Activated CD8-positive, alpha-beta memory T cell treated with anti-CD3 and anti-CD28 coated beads, Interleukin-2, amount 50 U/mL, for 1 hour (primary cell): ENCODE results near the gene NR2F1-AS1.
"Not testable (repeated sequence)": the region's sequence is repeated elsewhere in the genome, so short reads cannot be mapped to it uniquely, and the experiment has no call there.

Source experiments
- DNase-seq: peaks from one replicate; pipeline ENCODE4 v3.0.0-alpha.2; 2020; ENCODE audit errors: extremely low read depth

The NR2F1-AS1 gene

DNA sequence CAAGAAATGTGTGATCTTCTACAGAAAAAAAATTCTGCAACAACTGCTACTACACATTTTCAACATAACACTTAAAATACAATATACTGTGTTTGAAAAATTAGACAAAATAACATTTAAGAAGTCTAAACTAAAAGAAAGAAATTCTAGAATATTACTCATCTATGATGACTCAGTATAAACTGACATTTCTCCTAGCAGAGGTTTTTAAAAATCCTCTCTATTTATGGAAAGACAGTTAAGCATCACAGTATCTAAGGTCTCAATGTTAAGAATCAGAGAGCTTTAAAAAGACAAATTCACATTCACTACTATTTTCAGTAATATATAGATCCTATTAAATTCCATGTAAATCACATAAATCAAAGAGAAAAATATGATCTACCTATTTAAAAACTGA is 61.3 kb downstream of the NR2F1-AS1 start:
- no peak for DNase-seq

DNA sequence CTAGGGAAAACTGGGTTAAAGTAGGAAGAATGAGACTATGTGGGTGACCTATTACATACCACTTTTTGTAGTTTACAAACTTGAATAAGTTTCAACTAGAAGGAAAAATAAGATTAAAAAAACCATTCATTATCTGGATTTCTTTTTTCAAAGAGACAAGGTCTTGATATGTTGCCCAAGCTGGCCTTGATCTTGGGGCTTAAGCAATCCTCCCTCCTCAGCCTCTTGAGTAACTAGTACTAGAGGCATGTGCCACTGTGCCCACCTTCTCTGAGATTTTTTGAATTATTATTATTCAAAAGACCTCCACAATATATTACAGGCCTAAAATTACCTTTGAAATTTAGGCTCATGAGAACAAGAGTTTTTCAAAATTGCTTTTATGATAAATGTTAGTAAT is 63.2 kb downstream of the NR2F1-AS1 start:
- no peak for DNase-seq

DNA sequence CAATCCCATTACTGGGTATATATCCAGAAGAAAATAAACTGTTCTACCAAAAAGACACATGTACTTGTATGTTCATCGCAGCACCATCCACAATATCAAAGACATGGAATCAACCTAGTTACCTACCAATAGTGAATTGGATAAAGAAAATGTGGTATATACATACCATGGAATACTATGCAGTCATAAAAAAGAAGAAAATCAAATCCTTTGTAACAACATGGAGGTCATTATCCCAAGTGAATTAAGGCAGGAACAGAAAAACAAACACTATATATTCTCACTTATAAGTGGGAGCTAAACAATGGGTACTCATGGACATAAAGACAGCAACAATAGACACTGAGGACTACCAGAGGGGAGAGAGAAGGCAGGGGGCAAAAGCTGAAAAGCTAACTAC is 67.7 kb downstream of the NR2F1-AS1 start:
- DNase-seq, result no peak

DNA sequence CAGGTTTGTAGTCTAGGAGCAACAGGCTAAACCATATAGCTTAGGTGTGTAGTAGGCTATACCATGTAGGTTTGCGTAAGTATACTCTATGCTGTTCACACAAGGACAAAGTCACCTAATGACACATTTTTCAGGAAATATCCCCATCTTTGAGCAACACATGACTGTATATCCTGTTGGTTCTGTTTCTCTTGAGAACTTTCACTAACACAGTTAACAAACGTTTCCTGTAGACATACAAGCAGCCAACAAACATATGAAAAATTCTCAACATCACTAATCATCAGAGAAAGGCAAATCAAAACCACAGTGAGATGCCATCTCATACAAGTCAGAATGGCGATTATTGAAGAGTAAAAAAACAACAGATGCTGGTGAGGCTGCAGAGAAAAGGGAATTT is 68.2 kb downstream of the NR2F1-AS1 start:
- no peak for DNase-seq

DNA sequence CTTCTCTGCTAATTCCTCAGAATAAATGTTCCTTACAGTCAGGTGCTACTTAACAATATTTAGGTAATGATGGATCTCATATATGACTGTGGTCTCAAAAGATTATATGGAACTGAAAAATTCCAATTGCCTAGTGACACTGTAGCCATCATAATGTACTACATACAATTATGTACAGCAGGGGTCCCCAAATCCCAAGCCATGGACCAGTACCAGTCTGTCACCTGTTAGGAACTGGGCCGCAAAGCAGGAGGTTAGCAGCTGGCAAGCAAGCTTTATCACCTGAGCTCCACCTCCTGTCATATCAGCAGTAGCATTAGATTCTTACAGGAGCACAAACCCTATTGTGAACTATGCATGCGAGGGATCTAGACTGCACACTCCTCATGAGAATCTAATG is 69.6 kb downstream of the NR2F1-AS1 start:
- no peak for DNase-seq

DNA sequence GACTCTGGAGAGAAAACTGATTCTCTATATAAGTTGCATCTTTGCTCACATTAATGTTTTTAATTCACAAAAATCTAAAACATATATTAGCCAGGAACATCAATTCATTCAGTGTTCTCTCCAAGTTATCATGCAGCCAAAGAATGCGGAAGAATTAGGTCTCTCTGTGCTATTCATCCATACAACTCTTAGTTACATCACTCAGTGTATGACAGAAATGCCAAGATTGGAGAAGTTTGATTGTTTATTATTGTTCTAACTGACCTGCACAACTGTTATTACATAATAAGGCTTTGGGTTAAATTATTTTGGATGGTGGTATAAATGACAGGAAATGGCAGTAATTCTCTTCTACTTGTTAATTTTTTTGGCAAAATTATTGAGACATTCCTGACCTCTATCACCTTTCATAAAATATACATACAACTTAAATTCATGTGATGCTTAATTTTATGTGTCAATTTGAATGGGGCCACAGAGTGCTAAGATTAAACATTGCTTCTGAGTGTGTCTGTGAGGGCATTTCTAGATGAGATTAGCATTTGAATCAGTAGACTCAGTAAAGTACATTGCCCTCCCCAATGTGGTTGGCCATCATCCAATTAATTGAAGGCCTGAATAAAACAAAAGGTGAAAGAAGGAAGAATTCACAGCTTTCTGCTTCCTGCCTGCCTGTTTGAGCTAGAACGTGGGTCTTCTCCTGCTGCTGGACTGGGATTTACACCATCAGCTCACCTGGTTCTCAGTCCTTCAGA is 70.2 kb downstream of the NR2F1-AS1 start:
- no peak for DNase-seq

DNA sequence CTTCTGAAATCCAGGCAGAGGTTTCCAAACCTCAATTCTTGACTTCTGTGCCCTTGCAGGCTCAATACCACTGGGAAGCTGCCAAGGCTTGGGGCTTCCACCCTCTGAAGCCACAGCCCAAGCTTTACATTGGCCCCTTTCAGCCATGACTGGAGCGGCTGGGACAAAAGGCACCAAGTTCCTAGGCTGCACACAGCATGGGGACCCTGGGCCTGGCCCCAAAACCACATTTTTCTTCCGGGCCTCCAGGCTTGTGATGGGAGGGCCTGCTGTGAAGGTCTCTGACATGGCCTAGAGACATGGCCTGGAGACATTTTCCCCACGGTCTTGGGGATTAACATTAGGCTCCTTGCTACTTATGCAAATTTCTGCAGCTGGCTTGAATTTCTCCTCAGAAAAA is 75.5 kb downstream of the NR2F1-AS1 start:
- DNase-seq, result not testable (repeated sequence)

DNA sequence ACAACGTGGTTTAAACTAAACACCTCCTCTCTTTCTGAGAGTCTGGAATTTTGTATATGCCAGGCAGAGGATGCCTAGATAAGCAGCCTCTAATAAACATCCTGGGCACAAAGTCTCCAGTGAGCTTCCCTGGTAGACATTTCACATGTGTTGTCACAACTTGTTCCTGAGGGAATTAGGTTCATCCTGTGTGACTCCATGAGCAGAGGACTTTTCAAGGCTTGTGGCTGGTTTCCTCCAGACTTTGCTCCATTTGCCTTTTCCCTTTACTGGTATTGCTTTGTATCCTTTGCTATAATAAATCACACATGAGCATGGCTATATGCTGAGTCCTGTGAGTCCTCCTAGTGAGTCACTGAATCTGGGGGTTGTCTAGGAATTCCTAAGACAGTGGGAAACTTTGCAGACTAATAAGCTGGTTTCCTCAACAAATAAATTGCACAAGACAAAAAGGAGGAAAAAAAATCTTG is 77.4 kb downstream of the NR2F1-AS1 start:
- no peak for DNase-seq

DNA sequence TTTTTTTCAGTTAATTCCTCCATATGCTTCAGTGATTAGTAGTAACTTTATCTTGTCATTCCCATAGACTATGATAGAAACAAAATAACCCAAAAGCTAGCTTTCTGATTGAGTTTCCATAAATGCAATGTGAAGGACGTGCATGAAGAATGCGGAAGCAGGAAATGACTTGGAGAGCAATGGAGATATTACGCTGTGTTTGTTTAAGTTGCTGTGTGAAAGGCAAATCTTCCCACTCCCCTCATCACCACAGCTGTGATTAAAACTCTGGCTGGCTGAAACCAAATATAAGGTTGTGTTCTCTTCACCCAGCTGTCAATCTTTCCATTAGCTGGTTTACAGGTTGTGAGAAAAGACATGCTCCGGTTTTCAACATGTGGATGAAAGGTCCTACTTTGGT is 83.9 kb downstream of the NR2F1-AS1 start:
- no peak for DNase-seq

DNA sequence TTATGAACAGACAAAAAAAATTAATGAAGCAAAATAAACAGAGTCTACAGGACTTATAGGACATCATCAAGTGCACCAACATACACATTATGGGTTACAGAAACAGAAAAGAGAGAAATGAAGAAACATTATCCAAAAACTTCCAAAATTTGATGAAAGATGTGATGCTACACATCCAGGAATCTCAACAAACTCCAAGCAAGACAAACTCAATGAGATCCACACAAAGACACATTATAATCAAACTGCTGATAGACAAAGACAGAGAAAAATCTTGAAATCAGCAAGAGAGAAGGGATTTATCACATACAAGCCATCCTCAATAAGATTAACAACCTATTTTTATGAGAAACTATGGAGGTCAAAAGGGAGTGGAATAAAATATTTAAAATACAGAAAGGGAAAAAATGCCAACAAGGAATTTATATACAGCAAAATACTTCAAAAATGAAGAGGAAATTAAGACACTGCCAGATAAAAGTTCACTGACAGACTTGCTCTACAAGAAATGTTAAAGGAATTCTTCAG is 101.0 kb downstream of the NR2F1-AS1 start:
- DNase-seq, result no peak

DNA sequence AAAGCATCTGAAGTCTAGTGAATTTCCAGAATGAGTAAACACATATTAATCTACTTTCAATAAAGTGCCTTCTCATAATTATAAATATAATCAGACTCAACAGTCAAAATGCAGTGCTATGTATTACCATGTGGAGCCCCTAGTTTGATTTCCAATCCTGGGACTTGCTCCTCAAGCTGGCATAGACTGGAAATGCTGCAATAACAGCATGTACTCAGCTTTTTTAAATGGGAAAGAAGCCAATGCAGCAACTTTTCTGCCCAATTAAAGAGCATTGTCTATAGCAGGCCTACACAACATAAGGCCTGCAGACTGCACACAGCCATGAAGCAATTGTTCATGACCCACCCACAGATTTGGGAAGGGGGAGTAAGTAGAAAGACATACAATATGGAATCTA is 103.2 kb downstream of the NR2F1-AS1 start:
- no peak for DNase-seq

DNA sequence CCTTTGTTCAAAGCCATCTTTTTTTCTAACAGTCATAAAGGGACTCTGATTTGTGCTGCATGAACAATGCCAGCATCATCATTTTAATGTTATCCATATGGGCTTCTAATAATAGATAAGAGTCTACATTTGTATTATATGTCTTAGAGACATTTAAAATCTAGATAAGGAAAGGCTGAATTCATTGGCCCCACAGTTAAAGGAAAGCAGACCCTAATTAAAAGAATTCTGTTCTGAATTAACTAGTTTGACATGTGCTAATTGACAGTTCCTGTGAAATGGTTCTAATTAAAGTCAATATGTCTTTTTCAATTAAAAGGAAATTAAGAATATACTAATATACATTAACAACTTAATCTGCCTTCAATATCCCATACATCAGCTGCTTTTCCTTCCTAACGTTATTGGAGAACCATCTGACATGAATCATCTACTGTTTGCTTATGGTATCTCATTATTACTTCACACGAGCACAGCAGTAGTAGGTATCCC is 104.7 kb downstream of the NR2F1-AS1 start:
- no peak for DNase-seq

DNA sequence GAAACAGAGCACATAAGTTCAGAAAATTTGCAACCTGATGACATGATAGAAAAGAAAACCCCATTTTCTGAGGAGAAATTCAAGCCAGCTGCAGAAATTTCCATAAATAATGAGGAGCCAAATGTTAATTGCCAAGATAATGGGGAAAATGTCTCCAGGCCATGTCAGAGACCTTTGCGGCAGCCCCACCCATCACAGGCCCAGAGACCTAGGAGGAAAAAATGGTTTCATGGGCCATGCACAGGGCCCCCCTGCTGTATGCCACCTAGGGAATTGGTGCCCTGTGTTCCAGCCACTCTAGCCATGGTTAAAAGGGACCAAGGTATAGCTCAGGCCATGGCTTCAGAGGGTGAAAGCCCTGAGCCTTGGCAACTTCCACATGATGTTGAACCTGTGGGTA is 118.1 kb downstream of the NR2F1-AS1 start:
- DNase-seq, result no peak

DNA sequence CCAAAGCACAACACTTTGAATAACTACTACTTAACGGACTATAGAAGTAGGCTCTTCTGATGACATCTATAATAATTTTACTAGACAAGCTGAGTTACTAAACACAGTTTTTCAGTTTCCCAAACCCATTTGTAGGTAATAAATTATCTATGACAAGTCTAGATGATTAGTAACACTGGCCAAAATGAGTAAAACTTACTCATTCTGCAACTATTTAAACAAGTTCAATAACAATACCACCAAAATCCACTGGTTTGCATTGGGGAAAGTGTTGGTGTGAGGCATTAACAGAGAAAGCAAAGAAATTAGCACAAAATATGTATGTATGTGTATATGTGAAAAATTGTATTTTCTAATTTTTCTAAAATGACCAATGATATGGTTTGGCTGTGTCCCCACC is 119.3 kb downstream of the NR2F1-AS1 start:
- no peak for DNase-seq

DNA sequence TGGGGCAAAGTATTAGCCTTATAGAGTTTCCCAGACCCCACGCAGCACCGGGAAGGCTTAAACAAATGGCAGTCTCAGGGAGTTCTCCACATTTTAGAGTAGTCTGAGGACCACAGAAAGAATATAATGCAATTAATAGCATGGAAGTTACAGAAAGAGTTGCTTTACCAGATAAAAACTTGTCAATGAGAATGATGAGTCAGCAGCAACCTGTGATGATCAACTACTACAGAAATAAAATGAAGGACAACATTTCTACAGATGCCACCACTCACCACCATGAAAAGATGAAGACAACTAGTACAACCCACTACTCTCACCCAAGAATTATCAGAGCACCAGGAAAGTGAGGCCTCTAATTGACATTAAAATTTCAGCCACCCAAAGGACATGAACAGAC is 120.7 kb downstream of the NR2F1-AS1 start:
- DNase-seq, result no peak

DNA sequence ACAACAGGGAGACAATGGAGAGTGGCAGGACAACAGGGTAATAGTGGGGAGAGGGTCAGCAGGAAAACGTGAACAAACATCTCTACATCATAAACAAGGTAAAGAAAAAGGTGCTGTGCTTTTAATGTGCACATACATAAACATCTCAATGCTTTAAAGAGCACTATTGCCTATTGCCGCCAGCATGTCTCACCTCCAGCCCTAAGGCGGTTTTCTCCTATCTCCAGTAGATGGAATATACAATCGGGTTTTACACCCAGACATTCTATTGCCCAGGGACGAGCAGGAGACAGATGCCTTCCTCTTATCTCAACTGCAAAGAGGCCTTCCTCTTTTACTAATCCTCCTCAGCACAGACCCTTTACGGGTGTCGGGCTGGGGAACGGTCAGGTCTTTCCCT is 124.2 kb downstream of the NR2F1-AS1 start:
- not testable (repeated sequence) for DNase-seq

DNA sequence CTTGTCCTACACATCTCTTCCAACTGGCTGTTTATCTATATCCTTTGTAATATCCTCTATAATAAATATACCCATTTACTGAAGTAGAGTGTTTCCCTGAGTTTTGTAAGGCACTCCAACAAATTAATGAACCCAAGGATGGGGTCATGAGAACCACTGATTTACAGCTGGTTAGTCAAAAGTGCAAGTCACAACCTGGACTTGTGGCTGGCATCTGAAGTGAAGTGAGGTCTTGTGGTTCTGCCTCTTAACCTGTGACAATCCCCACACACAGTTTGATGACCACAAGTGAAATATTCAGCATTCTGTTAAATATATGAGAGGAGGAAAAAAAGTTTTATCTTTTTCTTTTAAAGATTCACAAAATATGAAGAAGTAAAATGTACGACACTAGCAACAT is 126.1 kb downstream of the NR2F1-AS1 start:
- no peak for DNase-seq

DNA sequence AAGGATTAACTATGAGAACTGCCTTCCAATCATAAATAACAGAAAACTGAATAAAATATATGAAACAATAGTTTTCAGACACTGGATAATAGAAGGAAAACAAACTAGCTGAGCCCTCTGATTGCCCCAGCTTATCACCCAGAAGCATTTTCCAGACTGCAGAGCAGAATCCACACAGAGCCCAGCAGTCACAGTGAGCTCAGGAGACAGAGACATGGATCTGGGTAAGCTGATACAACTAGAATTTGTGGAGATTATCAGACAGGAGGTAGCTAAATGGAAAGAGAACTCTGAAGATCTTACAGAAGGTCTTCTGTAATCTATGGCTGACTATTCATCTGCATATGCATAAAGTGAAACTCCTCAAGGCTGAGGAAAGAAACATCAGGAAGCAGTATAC is 128.8 kb downstream of the NR2F1-AS1 start:
- no peak for DNase-seq

DNA sequence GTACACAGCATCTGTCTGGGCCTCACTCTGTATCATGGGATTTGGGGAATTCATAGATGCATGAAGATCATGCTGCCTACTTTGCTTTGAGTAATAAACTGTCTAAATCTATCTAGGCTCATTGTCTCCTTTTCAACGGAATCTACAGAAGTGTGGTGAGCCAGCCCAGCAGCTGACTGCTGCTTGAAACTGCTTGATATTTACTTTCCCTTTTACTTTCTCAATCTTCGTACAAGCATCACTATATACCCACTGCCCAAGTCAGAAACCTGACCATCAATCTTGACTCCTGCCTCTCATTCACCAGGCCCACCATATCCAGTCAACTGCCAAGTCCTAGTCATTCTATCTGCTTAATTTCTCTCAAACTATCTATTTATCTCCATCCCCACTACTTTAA is 142.9 kb downstream of the NR2F1-AS1 start:
- DNase-seq, result no peak

DNA sequence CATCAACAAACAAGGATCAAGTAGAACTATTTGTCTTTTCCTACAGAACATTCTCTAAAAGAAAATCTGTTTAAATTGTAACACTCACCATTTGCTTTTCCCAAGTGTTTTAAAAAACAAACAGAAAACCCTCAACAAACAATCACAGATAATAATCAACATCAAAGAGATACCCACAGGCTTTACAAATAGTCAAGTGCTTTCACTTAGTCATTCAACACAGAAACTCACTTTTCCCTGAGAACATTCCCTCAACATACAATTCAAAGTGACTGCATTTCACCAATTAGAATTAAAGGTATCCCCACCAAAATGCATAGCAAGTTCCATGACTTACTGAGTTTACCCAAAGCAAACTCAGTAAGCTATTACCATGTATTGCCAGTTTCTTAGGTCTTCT is 144.9 kb downstream of the NR2F1-AS1 start:
- DNase-seq, result no peak

DNA sequence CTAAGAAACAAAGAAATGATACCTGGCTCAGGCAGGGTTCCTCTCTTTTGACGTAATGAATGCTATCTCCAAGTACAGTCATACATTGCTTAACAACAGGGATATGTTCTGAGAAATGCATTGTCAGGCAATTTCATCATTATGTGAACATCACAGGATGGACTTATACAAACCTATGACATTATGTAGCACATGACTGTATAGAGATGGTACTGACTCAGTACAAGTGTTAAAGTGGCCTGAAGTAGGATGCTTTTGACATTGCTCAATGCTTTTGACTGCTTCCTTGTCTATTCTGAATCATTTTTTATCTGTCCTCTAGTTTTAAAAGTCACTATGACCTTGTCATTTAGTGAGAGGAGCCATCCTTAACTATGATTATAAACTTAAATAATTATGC is 147.6 kb downstream of the NR2F1-AS1 start:
- no peak for DNase-seq

DNA sequence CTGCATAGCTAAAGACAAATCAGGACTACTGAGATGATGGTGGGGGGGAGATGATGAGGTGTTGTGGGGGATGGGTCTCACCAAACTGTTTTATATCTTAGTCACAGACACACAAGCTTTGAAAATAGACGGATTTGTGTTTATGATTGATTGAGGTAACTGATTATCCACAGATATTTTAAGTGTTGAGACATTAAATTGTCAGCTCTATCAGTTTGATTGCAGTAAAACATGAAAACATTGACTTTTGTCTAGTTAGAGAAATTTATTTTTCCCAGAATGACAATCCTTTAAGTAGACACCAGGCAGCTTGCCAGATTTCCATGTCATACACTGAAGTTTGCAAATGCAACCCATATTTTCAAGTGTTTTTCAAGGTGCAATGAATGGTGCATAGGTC is 149.8 kb downstream of the NR2F1-AS1 start:
- no peak for DNase-seq

DNA sequence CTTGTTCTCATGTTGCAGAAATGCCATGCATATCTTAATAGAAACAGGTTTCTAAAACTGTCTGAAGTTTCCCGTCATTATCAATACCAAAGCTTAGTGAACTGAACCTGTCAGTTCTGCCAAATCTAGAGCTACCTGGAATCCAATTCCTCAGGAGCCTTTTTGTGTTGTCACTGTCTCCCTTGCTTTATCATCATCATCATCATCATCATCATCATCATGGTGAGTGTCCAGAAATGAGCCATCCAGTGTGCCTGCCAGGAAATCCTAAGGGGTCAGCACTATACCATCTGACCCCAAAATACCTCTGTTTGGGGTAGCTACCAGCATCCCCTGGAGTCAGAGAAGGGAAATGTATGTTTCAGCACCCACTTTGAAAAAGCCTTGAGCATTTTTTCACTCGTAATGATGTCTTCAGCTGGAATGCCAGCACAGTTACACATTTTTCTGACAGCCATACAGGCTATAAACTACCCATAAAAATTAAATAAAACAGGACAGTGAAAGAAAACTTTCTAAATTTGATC is 150.3 kb downstream of the NR2F1-AS1 start:
- DNase-seq, result no peak
